Stimulated activated CD4-positive, alpha-beta T cell treated with anti-CD3 and anti-CD28 coated beads, Interleukin-4, amount 100 ng/mL, for 1 hour (primary cell): ENCODE data around the gene ZBTB20.

Experiments used
- DNase-seq: peaks from one replicate; pipeline ENCODE4 v3.0.0-alpha.2; 2020

ZBTB20 gene

GRCh38 chr3:114900908-114901307 is 246.2 kb downstream of the ZBTB20 start:
- DNase-seq: no peak

DNA sequence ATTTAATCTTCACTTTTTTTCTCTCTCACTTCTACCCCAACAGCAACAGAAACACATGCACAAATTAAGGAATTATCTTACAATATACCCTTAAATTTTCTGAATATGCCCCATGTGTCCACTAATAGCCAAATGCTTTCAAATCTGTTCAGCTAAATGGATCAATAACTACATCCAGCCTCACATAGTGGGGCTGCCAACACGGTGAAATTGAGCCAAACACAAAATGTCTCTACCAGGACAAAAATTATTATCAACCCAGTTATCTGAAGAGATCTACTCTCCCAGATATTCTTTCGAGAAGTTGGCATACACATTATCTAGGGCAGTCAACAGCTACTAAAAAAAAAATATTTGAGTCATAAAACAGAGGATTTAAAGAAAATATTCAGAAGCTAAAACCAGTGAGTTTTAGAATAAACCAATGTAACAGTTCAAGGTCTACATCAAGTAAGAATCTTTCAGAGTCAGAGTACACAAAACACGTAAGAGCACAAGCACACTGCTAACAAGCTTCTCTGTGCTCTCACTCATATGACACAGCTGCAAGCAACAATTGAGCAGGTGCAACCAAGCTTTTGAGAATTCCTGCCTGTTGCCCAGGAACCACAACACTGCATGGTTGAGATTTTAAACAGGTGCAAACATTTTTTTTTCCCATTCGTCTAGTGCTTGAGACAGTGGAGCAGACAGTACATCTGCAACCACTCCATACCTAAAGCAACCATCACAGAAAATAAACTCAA is 247.7 kb downstream of the ZBTB20 start:
- no peak for DNase-seq

DNA sequence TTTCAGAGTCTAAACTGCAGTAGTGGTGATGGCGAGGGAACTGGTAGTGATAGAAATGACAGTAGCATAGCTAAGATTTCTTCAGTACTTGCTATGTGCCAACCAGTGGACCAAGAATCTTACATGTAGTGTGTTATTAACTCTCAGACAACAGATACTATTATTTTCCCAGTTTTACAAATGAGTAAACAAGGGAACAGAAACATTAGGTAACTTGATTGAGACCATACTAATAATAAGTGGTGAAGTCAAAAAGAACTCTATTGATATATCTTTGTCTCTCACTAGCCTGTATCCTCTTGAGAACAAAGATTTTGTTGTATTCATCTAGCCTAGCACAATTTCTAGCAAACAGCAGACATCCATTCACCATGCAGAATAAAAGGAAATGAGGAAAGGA is 250.1 kb downstream of the ZBTB20 start:
- DNase-seq: no peak

- DNase-seq: no peak
These were observed 253.7 kb downstream of the ZBTB20 start for GRCh38 chr3:114893361-114893760.

GRCh38 chr3:114892880-114893279 is 254.2 kb downstream of the ZBTB20 start:
- DNase-seq: no peak

DNA sequence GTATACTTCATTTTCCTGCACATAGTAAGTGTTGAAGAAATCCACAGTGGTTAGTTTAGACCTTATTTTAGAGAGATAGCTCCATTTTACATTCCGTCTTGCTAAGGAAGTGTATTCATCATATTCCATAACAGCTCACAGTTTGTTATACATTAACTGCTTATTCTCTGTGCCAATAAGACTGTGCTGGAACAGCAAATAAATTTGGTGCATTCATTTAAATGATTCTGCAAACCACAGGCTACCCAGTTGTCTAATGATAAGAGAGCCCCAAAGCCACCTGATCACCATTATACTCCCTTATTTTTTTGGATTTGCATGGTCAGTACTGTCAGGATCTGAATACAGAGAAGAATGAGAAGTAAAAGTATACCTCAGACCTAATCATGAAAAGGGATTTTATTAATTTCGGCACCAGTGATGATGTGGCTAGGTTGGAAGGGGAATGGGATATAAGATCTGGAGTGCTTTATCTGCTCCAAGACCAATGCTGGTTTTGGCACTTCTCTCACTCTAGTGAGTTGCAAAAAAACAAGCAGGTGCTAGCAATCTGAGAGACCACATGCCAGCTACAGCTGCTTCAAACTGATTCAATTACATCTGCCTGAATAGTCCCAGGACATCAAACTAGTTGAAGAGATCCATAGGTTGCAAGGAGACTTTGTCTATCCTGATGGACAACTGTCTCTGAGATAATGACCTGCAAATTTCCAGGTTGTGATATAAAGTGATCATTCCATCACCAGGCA is 254.8 kb downstream of the ZBTB20 start:
- DNase-seq: no peak

GRCh38 chr3:114887806-114888205 is 259.3 kb downstream of the ZBTB20 start:
- DNase-seq: no peak

DNA sequence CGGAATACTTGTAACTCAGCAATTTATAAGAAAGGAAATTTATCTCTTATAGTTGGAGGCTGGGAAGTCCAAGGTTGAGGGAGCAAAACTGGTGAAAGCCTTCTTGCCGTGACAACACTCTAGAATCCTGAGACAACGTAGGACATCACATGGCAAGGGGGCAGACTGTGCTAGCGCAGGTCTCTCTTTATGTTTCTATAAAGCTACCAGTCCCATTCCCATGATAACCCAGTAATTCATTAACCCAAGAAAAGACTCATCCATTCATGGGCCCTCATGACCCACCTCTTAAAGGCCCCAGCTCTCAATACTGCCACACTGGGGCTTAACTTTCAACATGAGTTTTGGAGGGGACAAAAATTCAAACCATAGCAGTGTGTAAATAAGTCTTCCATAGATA is 260.2 kb downstream of the ZBTB20 start:
- DNase-seq: no peak

GRCh38 chr3:114884213-114884923 is 262.7 kb downstream of the ZBTB20 start:
- no peak for DNase-seq

- DNase-seq: no peak
These were observed 267.0 kb downstream of the ZBTB20 start for GRCh38 chr3:114880078-114880477.

DNA sequence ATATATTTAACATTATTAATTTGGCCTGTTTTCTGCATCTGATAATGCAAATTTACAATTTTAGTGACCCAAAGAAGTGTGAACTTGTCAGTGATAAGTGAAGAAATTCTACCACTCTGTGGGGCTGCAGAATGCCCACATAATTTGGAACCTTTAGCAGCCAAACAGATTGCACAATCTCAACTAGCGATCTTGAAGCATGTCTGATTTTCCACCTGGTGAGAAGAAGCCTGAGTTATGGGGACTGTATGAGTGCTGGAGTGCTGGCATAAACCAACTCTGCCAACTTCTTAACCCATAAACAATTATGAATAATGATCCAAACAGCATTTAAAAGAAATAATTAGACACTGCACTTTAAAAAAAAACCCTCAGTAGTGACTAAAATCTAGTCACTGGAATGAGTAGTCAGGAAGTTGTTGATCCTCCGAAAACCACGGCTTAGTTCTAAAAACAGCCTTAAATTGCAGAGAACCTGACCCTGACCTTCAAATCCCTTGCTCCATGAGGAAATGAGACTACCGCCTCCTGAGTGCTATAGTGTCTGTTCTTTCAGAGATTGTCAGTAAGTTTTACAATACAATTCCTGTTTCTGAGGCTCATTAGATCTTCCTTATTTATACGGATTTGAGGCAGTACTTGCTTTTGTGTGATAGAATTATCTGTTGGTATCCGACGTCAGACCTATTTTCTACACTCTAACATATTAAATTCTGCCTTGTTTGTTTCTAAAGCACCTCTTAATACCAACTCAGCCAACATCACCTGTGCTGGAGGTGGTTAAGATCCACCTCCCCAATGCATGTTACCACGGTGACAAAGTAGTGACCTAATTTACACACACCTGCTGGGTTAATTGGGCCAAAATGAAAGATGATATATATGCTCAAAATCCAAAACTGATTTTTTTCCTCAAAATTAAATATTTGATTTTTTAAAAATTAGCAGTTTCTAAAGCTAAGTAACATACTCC is 267.7 kb downstream of the ZBTB20 start:
- no peak for DNase-seq

DNA sequence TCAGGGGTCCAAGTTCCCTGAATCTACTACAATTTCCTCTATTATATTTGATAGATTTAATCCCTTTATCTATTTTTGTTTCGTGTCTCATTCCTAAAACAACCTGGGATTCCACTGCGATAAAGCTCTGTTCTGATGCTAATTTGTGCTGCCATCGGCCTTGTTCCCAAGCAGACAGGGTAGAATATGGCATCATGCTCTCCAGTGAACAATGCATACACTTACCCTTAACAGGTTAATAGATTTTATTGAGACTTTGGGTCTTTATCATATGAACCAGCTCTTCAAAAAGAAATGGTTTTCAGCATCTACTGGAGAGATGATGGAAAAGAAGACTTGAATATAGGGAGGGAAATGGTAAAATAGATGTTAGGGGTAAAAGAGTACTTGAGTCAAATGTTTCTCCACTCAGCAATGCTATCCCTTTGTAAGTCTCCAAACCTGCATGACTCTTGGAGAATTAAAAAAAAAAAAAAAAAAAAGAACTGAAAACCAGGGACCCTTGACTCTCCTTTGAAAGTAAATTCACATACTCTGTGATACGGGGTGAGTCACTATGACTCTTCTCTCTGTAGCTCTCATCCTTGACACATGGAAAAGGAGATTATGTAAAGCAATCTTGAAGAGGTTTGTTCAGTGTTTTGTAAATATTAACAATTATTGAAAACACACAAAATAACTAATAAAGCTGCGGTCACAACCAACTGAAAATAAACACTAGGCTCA is 268.8 kb downstream of the ZBTB20 start:
- DNase-seq: no peak

GRCh38 chr3:114877378-114878113 is 269.5 kb downstream of the ZBTB20 start:
- DNase-seq: no peak

DNA sequence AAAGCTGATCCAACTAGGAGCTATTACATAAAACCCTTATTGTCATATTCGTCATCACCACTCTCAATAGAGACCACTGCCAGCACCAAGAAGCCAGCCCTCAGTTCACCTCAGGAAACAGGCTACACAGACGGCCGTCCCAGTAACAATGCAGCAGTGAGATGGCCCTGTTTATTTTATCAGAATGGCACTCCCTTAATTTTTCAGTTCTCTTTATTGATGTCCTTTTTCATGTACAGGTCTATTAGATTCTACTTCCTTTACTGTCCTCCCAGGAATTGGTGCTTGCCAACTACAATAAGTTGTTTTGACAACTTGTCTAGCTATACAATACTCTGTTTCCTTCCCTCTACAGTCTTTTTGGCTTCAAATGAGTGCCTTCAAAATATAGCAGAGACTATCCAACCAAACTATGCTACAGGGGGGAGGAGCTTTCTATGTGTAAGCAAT is 272.5 kb downstream of the ZBTB20 start:
- DNase-seq: no peak

GRCh38 chr3:114873591-114873990 is 273.5 kb downstream of the ZBTB20 start:
- DNase-seq: no peak

GRCh38 chr3:114872588-114872987 is 274.5 kb downstream of the ZBTB20 start:
- no peak for DNase-seq

GRCh38 chr3:114872050-114872449 is 275.0 kb downstream of the ZBTB20 start:
- no peak for DNase-seq

DNA sequence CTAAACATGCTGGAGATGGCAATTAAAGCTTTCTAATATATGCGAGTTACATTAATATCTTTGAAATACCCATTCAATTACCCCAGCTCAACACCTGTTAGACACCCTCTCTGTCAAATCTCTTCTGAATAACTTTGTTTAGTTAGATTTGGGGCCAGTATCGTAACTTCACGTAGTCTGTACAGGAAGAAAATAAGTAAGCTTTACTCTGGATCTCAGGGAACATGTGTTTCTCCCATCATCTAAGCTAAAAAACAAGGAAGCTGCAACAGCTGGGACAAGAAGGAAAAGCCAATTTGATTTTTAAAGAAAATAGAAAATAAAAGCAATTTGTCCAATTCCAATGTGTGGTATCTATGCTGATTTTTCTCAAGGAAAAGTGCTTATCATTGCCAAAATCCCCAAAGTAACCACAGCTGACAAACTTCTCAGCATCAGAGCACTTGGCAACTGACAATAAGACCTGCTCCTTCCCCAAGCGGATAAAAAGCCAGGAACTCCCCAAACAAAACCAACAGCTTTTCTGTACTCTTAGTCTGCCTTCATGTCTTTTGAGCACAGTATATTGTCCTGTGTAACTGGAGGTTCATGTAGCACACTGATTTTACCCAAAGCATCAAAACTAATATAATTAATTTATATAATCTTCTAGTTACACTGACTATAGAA is 279.1 kb downstream of the ZBTB20 start:
- no peak for DNase-seq

GRCh38 chr3:114867359-114867758 is 279.7 kb downstream of the ZBTB20 start:
- no peak for DNase-seq

DNA sequence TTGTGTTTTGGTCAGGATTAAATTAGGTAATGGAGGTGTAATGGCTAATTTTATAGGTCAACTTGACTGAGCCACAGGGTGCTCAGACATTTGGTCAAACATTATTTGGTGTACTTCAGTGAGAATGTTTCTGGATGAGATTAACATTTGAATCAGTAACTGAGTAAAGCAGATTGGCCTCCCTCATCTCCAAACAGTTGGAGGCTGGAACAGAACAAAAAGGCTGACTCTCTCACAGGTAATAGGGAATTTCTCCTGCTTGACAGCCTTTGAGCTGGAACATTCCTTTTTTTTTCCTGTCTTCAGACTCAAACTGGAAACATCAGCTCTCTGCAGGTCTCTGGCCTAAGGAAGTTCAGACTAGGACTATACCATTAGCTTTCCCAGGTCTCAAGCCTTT is 280.7 kb downstream of the ZBTB20 start:
- no peak for DNase-seq

DNA sequence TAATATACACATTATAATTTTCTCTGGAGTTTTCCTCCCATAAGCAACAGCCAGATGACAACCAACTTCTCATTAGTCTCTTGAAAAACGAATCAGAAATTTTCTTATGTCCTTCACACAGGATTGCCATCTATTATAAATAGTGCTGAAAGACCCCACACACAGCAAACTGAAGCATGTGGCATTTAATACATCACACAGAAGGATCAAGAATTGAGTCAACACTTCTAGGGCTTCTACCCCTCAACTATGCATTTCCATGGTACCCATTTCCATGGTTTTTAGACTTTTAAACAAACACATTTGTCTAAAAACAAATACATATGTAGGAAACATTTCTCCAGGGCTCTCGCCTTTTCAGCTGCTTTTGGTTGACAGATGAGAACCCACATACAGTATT is 282.1 kb downstream of the ZBTB20 start:
- no peak for DNase-seq
